Measurements from ENCODE around the gene GOT2.

Gene GOT2

GRCh38 chr16:58727028-58727781, 6.9 kb downstream of the GOT2 start:
- TF ChIP-seq WT1 (tag by site-specific recombination; IDR thresholded peaks at IDR 0.05) = no peak
- TF ChIP-seq ZNF449 (tag by site-specific recombination; IDR thresholded peaks at IDR 0.05) = peak; percentile 81
- TF ChIP-seq ZNF266 (tag by site-specific recombination; IDR thresholded peaks at IDR 0.05; ENCODE audit: low read depth) = no peak
- H3K36me3 ChIP-seq (ENCODE audit: control insufficient read depth in 2 of 2, insufficient read depth in 1 of 2, low read length in 2 of 2) = peaks cover 8 to 53% of the 10 kb centered on the region in 2 experiments; a peak in 2 of 3 replicates
- H3K27ac ChIP-seq (ENCODE audit: extremely low read depth, low read depth, low read length) = no peak overlapping the region
- no peak overlapping the region for H3K4me3 ChIP-seq (ENCODE audit: low read depth, low read length)
- peaks cover 4% of the 10 kb centered on the region; the same call in 1 of the 2 replicates for H3K4me1 ChIP-seq (ENCODE audit: control insufficient read depth, insufficient read depth, low read length)
- ChIA-PET CTCF (no interaction called here), POLR2A (no interaction called here)
- no peaks in the 10 kb centered on the region for H3K9me3 ChIP-seq (ENCODE audit: control insufficient read depth, insufficient read depth, low read depth, low read length)

GRCh38 chr16:58723109-58723508, 11.0 kb downstream of the GOT2 start:
- POLR2A ChIA-PET = interaction anchor here (0.6 kb wide), 1 partner anchor 175 kb away, joined by 5 read pairs; no protein-coding TSS in a partner anchor
- peaks cover 37 to 62% of the 10 kb centered on the region in 2 experiments for H3K36me3 ChIP-seq (ENCODE audit: control insufficient read depth in 2 of 2, insufficient read depth in 1 of 2, low read length in 2 of 2)
- no peak overlapping the region for H3K27ac ChIP-seq (ENCODE audit: extremely low read depth, low read depth, low read length)
- CTCF ChIA-PET = no interaction called here
- H3K4me3 ChIP-seq (ENCODE audit: low read depth, low read length) = no peak overlapping the region
- no peaks in the 10 kb centered on the region for H3K4me1 ChIP-seq (ENCODE audit: control insufficient read depth, insufficient read depth, low read length)
- H3K9me3 ChIP-seq (ENCODE audit: control insufficient read depth, insufficient read depth, low read depth, low read length) = no peaks in the 10 kb centered on the region
- TF ChIP-seq ZNF2 (tag by site-specific recombination; IDR thresholded peaks at IDR 0.05) = no peak

- H3K36me3 ChIP-seq (ENCODE audit: control insufficient read depth in 2 of 2, insufficient read depth in 1 of 2, low read length in 2 of 2) = peaks cover 71 to 97% of the 10 kb centered on the region in 2 experiments
- no peaks in the 10 kb centered on the region for H3K4me1 ChIP-seq (ENCODE audit: control insufficient read depth, insufficient read depth, low read length)
- ChIA-PET POLR2A (no interaction called here), CTCF (no interaction called here)
- TF ChIP-seq ZNF843 (tag by site-specific recombination; IDR thresholded peaks at IDR 0.05) (no peak), ZNF830 (tag by site-specific recombination; IDR thresholded peaks at IDR 0.05; ENCODE audit: low read depth) (no peak), YY2 (tag by site-specific recombination; IDR thresholded peaks at IDR 0.05) (no peak), ZNF792 (tag by site-specific recombination; IDR thresholded peaks at IDR 0.05) (no peak)
- H3K4me3 ChIP-seq (ENCODE audit: low read depth, low read length) = no peak overlapping the region
- H3K9me3 ChIP-seq (ENCODE audit: control insufficient read depth, insufficient read depth, low read depth, low read length) = no peaks in the 10 kb centered on the region
- no peak overlapping the region for H3K27ac ChIP-seq (ENCODE audit: extremely low read depth, low read depth, low read length)
Observed at GRCh38 chr16:58717994-58718393, 16.1 kb downstream of the GOT2 start.

GRCh38 chr16:58716468-58716867, 17.6 kb downstream of the GOT2 start:
- no peak for TF ChIP-seq ZNF488 (tag by site-specific recombination; IDR thresholded peaks at IDR 0.05)
- no peak for TF ChIP-seq KLF1 (tag by site-specific recombination; IDR thresholded peaks at IDR 0.05)
- H3K36me3 ChIP-seq (ENCODE audit: control insufficient read depth in 2 of 2, insufficient read depth in 1 of 2, low read length in 2 of 2) = peaks cover 77 to 96% of the 10 kb centered on the region in 2 experiments
- H3K4me1 ChIP-seq (ENCODE audit: control insufficient read depth, insufficient read depth, low read length) = no peaks in the 10 kb centered on the region
- H3K9me3 ChIP-seq (ENCODE audit: control insufficient read depth, insufficient read depth, low read depth, low read length) = no peaks in the 10 kb centered on the region
- CTCF ChIA-PET = no interaction called here
- POLR2A ChIA-PET = no interaction called here
- no peak overlapping the region for H3K4me3 ChIP-seq (ENCODE audit: low read depth, low read length)
- H3K27ac ChIP-seq (ENCODE audit: extremely low read depth, low read depth, low read length) = no peak overlapping the region

- no peaks in the 10 kb centered on the region for H3K4me1 ChIP-seq (ENCODE audit: control insufficient read depth, insufficient read depth, low read length)
- no peak overlapping the region for H3K4me3 ChIP-seq (ENCODE audit: low read depth, low read length)
- CTCF ChIA-PET = interaction anchor here (1.5 kb wide), 1 partner anchor 42 kb away, joined by 4 read pairs; no protein-coding TSS in a partner anchor
- peaks cover 66 to 91% of the 10 kb centered on the region in 2 experiments for H3K36me3 ChIP-seq (ENCODE audit: control insufficient read depth in 2 of 2, insufficient read depth in 1 of 2, low read length in 2 of 2)
- H3K9me3 ChIP-seq (ENCODE audit: control insufficient read depth, insufficient read depth, low read depth, low read length) = no peaks in the 10 kb centered on the region
- POLR2A ChIA-PET = interaction anchor here (0.7 to 0.9 kb wide), 2 partner anchors 33 to 37 kb away, joined by 3 read pairs; no protein-coding TSS in a partner anchor
- no peak overlapping the region for H3K27ac ChIP-seq (ENCODE audit: extremely low read depth, low read depth, low read length)
- TF ChIP-seq ZNF664 (tag by site-specific recombination; IDR thresholded peaks at IDR 0.05) (no peak), ZNF398 (tag by site-specific recombination; IDR thresholded peaks at IDR 0.05) (no peak), SCRT1 (tag by site-specific recombination; IDR thresholded peaks at IDR 0.05; ENCODE audit: borderline replicate concordance) (no peak), ZNF791 (tag by site-specific recombination; IDR thresholded peaks at IDR 0.05) (no peak), ZNF114 (tag by site-specific recombination; IDR thresholded peaks at IDR 0.05) (no peak), ZNF549 (tag by site-specific recombination; IDR thresholded peaks at IDR 0.05) (no peak), ZFHX2 (tag by site-specific recombination; conservative IDR thresholded peaks at IDR 0.05) (no peak), AEBP2 (tag by site-specific recombination; IDR thresholded peaks at IDR 0.05; ENCODE audit: borderline replicate concordance) (no peak)
Observed at GRCh38 chr16:58713742-58714141, 20.4 kb downstream of the GOT2 start.
